HPDE6-E6E7 (cell line): Measurements from ENCODE around the gene NFKBIZ.

ENCODE experiments used
- DNase-seq: peaks from one replicate; pipeline ENCODE4 v3.0.0; 2011; ENCODE audit warnings: missing footprints; ENCODE audit errors: extremely low spot score

NFKBIZ gene

DNA sequence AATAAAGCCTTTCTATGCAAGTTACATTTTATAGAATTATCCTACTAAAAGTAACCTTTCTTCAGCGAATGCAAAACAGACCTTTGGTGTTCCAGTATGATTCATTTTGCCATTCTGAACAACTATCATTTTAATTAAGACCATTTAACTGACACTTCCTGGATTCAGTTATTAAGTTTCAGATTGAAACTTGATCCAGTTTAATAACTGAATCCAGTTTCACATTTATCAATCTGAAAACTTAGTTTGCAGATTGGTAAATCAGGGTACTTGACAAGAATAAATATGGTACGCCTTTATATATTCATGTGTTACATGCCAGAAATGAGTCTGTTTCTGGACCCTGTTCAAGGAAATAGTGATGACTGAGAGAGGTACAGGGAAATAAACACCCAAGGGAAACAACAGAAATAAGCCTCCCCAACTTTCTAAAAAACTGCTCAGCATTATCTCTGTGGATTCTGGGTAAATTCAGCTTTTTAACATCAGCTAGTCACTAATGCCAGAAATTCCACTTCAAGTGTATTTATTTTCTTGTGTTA, 23.3 kb upstream of the NFKBIZ start:
- no peak for DNase-seq

DNA sequence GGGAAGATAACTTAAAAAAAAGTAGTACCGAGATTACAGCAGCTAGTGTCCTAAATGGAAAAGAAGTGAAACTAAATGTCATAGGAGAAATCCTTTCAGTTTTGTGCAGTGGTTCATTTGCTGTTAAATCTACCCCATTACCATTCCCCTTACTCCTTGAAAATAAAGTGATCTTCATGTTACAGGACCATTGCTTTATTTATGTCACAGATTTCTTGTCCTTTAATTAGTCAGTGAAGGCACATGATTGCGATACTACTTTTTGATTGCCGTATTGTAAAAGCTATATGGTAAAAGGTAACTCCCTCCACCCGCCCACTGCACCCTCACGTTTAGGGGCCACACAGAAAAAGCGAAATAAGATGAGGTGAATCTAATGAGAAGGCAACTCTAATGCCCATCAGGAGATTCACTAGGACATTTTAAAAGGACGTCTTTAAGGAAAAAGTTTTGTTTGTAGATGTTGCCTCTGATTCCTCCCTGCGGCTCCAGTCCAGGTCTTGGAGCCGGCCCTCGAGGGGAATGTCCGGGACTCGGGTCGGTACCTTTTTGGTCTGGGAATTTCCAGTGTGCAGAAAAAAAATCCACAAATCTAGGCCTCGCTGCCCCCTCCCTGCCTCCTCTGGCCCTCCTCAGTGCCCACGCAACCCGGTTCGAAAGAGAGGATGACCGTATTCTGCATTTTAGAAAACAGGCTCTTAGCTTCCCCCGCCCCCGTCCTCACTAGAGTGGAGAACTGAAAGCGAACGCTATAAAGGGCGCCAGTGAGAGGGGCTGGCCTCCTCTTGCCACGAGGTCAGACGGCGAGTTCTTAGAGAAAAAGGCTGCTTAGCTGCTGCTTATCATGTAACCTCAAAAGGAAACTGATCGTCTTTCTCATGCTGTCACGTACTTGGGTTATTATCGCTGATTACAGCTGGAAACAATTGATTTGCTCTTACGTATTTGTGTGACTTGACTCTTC, 21.8 kb upstream of the NFKBIZ start:
- no peak for DNase-seq

DNA sequence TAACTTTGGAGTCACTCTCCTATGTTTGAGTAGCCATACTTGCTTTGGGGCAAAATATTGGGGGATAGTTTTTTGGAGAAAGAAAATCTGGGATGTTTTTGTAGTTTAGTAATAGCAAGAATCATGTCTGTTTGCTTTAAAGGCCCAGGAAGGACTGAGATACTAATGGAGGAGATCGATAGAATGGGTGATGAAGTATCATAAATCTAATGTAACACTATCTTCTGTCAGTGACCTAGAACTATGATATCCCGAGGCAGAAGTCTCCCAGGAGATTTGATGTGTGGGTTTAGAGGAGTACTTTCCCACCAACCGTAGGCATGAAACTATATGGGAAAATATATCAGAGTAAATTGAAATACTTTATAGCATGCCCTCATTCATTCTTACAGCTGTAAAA, 21.0 kb upstream of the NFKBIZ start:
- DNase-seq: no peak

DNA sequence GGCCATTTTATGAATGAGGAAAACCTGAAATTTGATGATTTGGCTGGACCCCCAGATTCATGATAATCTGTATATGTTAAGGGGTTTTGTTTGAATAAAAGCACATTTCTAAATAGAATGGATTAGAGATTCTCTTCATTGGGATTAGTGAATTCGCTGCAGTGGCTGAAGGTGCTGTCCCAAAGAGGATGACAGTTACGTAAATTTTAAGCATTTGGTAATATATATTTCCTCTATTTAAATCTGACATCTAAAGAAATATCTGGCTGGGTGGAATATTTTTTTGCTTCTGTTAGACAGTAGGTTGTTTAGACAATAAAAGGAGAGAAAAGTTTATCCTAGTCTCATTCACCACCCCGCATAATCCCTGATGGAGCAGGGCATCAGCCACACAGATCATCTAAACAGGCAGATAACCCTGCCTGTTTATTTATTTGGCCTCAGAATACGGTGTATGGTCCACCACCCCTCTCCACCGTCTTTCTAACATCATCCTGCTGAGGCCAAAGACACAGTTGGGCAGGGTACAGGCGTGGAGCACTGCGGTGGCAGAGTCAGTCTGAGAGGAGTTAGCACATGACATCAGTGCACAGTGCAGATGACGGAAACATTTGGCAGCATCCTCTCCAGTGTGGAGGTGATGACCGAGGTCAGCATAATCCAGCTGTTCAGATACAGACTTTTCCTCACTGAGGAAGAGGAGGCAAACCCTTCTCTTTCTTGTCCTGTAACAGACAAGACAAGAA, 20.4 kb upstream of the NFKBIZ start:
- no peak for DNase-seq

DNA sequence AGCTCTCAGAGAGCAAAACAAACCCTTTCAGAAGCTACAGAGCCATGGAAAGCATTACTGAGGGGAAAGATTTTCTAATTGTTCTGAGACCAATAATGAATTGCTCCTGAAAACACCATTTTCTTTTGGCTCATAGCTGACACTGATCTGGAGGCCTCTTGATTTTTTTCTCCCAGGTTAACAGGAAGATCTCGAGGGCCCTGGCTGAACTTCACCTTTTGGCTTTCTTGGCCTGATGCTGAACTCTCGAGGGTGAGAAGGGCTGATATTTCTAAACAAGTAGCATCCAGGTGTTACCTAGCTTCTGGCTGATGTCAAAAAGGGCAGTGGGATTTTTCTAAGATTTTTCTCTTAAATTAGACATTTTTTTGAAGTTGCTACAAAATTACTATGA, 19.9 kb upstream of the NFKBIZ start:
- no peak for DNase-seq

DNA sequence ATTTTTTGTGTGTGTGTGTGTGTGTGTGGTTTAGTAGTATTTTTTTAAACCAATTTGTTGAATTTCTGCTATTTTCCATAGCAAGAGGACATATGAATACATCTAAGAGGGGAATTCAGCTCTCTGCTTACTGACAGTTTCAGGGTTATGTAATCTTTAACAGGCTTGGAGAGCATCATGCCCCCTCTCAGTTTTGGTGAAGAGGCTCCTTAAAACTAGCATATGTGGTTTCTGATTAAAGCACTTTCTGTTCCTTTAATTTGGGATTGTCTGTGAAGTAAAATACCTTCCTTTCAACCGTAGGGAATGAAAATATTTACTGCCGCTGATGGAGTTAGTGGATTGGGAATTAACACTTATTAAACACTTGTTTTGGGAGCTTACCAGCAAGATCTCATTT, 19.4 kb upstream of the NFKBIZ start:
- DNase-seq: no peak

DNA sequence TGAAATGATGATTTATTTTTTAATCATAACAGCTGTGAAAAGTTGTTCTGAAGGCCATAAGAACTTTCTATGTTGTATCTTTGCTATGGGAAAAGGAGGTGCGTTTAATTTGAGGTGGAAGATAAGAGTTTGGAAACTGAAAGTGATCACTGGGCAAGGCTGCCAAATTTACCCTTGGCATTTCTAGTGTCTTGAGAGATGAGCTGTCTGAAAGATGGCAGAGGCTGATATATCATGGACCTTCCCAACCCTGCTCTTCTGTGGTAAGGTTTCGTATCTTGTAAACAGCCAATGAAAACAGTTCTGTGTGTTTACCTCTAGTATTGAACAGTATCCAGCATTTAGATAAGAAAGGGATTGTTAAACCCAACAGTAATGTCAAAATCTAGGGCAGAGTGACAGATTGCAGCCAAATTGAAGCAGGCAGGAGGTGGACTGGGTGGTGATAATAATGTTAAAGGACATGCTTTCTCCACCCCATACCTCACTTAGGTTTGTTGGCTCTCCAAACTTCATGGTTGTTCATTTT, 15.8 kb upstream of the NFKBIZ start:
- no peak for DNase-seq

DNA sequence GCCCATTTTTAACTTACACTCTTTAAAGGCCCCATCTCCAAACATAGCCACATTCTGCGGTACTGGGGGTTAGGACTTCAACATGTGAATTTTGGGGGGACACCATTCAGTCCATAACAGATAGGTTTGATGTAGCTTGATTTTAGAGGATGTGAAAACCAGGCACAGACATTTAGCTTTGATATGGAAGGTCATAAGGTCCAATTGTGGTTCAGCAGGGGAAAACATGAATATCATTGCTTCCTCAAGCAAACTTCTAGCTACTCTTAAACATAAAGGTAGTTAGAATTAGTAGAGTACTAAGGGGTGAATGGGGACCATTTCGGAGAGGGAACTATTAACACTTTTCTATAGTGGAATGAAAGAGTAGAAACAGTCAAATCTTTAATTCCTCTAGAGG, 13.6 kb upstream of the NFKBIZ start:
- DNase-seq: no peak

DNA sequence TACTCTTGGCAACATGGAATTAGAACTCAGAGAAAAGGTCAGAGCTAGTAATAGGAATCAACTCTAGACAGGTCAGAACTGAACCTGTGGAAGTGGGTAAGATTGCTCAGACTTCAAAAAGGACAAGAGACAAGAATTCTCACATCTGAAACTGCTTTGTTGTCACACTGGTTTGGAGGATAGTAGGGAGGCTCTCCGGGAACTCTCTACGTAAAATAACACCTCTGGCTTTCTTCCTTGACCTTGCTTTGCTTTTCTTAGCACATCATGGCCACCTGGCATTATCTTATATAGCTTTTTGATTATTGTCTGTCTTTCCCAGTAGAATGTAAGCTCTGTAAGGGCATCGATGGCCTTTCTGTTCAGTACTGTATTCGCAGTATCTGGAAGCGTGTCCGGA, 13.2 kb upstream of the NFKBIZ start:
- no peak for DNase-seq

DNA sequence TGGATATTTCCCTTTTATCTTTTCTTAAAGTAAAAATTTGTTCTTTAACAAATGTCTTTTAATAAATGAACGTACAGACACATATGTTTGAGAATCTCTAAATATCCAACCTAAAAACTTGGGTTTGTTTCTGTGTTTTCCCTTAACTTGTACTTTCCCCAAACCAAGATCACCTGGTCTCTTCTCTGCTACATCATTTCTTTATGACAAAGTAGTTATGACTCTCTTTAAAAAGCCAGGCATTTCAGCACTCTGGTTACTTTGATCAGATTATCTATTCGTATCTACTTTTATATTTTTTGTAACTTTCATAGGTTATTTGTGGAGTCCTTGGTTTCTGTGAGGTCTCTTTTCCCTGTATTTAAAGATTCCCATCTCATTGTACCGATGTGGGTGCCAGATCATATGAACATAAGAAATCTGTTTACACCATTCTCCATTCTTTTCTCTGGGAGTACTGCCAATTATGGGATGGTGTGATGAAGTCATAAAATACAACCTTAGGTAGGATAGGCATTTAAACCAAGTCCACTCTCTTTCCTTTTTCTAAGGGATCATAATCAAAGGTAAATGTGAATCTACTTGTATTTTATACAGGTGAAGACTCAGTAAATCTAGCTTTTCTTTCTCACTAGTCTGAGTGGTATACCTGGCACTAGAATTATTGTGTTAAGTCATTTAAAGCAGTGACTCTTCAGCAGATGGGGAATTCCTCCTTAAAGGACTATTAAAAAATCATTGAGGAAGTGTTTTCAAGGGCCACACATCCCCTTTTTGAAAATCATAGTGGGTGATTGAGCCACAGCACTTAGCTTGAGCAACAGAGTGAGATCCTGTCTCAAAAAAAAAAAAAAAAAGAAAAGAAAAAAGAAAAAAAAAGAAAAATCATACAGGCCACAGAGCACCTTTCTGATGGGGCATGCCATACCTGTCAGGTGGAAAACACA, 12.4 kb upstream of the NFKBIZ start:
- no peak for DNase-seq

DNA sequence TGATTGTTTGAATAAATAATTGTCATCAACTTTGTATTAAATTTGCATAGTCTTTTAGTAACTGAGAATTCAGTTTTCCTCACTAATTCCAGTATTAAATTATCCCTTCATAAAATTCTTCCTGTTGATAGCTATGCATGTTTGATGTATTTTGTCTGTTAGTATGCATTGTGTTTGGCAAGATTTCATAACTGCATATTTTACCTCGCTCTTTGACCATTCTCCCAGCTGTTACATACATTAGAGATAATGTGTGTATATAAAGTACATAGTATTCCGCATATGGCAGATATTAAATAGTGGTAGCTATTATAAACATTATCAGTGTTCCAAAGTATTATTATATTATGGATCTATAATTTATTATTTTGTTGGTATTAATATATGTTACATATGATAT, 10.6 kb upstream of the NFKBIZ start:
- no peak for DNase-seq

DNA sequence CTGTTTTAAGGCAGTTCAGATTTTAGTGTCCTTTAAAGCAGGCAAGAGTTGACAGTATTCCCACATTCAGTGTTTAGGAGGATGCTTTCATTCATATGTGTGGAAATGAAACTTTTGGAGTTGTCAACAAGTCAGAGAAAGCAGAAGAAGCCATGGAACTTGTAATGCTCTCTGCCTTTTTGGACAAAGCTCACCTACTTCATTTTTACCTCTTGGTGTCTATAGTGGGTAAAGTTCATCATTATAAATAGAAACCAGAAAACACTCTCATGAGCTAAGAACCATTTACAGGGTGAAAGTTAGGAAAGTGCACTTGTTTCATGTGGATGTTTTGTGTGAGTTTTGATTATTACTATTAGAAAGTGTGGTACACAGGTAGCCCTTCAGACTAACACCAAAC, 9.2 kb upstream of the NFKBIZ start:
- no peak for DNase-seq

DNA sequence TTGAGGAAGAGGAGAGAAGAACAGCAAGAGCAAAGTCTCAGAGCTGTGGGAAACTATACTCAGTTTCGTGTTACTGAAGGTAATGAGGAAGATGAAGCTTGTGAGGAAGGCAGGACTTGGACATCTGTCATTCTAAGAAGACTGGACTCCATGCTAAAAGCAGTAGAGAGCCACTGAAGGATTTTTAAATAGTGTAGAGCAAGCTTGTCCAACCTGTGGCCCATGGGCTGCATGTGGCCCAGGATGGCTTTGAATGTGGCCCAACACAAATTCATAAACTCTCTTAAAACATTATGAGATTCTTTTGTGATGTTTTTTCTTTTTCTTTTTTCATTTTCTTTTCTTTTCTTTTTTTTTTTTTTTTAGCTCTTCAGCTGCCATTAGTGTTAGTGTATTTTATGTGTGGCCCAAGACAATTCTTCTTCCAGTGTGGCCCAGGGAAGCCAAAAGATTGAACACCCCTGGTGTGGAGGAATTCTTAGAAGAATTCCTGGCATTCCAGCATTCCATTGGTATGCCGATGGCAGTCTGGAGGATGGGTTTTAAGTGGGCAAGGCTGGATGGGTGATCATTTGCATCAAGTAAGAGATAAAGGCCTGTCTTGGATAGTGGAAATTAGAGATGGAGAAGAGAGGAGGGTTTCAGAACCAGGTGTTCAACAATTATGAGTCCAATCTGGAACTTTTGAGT, 6.9 kb upstream of the NFKBIZ start:
- DNase-seq: no peak

DNA sequence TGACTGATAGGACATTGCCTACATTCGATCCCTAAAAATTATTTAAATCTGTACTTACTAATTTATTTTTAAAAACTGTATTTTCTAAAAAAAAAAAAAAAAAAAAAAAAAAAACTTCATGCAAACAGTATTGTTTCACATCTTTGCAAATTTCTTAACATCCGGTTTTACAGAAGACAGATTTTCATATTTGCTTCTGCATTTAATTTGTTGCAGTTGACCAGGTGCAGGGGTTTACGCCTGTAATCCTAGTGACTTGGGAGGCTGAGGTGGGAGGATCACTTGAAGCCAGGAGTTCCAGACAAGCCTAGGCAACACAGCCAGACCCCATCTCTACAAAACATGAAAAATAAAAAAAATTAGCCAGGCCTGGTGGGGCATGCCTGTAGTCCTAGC, 6.4 kb upstream of the NFKBIZ start:
- DNase-seq: no peak

DNA sequence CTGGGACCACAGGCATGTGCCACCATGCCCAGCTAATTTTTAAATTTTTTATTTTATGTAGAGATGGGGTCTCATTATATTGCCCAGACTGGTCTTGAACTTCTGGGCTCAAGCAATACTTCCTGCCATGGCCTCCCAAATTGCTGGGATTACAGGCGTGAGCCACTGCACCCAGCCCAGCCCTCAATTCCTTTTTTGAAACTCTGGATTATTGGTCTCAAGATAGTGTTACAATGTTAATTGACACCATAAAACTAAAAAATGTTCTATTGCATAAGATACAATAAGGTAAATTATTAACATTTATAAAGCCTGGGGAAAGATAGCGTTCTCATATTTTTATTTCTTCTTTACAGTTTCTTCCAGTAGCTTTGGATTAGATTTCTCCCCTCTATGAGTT, 3.9 kb upstream of the NFKBIZ start:
- DNase-seq: no peak

DNA sequence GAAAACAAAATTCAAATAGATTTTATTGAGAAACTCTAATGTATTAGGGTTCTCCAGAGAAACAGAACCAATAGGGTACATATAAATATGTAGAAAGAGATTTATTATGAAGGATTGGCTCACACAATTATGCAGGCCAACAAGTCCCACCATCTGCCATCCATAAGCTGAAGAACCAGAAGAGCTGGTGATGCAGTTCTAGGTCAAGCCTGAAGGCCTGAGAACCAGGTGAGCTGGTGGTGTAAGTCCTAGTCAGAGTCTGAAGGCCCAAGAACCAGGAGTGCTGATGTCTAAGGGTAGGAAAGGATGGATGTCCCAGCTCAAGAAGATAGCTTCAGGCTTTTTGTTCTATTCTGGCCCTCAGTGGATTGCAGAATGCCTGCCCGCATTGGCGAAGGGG, 2.6 kb upstream of the NFKBIZ start:
- no peak for DNase-seq

DNA sequence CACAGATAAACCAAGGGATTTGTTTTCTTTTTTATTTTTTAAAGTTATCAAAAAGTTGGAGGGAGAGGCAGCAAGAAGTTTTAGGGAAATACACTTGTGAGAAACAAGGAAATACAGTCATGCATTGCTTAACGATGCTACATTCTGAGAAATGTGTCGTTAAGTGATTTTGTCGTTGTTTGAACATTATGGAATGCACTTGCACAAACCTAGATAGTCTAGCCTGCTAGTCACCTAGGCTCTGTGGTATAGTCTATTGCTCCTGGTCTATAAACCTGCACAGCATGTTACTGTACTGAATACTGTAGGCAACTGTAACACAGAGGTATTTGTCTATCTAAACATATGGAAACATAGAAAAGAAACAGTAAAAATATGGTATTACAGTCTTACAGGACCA, 2.0 kb upstream of the NFKBIZ start:
- no peak for DNase-seq

DNA sequence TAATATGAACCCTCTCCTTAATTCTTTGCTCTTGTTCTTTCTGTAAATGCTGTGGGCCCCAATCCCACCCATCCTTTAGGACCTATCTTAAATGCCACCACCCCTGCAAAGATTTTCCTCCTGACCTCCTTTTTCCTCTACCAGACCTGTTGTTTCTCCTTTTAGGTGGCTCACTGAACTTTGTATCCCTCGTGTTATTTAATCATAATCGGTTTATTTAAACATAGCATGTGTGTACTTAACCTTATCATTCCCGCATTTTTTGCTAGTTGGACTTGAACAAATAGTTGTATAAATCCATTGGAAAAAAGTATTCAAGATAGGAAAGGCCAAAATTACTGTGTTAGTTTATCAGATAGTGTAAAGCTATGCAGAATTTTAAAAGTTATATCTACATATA, 988 bp upstream of the NFKBIZ start:
- no peak for DNase-seq

DNA sequence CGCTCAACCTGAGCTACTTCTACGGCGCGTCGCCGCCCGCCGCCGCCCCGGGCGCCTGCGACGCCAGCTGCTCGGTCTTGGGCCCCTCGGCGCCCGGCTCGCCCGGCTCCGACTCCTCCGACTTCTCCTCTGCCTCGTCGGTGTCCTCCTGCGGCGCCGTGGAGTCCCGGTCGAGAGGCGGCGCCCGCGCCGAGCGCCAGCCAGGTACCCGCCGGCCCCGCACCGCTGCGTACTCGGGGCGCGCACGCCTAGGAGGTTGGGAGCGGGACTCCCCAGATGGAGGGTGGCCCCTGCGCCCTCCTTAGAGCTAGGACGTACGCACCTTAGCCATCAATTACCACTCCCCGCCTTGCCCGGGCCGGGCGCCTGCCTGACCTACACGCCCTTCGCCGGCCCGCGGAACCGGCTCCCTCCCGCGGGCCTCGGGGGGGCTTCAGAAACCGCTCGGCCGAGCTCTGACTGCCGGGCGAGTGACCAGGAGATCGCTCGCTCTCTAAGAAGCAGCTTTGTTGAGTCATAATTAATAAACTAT, 466 bp downstream of the NFKBIZ start:
- DNase-seq: no peak

DNA sequence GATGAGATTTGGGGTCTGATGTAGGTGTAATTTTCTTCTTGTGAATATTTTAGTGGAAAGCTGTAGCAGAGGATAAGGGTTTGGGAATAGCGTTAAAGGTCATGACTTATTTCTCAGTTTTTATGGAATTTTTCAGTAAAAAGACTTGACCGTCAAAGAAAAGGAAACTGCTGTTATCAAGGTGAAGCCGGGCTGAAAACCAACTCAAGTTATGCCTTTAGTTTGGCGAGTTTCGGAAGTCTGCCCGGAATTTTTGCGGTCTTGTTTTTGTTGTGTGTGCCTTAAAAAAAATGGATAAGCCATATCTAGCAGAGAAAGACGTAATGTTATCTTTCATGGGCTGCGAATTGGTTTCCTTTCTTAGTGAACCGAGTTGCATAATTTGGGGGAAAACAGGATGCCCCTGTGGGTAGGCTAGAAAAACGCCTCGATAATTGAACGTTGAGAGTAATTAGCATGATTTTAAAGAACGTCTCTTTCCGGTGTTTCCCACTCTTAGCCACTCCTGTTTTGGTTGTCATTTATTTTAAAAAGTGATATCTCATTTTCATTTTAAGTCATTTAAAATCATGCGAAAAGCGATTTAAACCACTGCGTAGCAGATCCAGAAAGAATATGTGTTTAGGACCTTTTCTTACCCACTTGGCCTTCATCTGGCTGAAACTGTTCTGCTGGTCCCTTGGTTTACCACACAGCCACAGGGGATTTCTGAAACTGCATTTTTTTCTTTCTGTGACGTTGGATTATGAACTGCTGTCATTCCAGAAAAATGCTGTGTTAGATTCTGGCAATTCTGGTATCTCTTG, 1.1 kb downstream of the NFKBIZ start:
- DNase-seq: no peak
